ENCODE data around the gene GRIP2.
A peak's percentile ranks its signal among the peaks of the same experiment; 100 is the strongest.

Gene GRIP2

GRCh38 chr3:14464521-14464920 lies 75.6 kb downstream of the GRIP2 start:
- DNase-seq (ENCODE audit: extremely low read depth, low read depth): no peak
- H3K4me3 ChIP-seq (replicated peaks; ENCODE audit: low read depth, low read length): no peak overlapping the region
- TF ChIP-seq CTCF (IDR thresholded peaks at IDR 0.05; ENCODE audit: low read depth, low read length, missing control alignments): no peak

GRCh38 chr3:14464141-14464465 lies 76.0 kb downstream of the GRIP2 start:
- DNase-seq (ENCODE audit: extremely low read depth, low read depth): no peak
- no peak for TF ChIP-seq CTCF (IDR thresholded peaks at IDR 0.05; ENCODE audit: low read depth, low read length, missing control alignments)
- no peak overlapping the region for H3K4me3 ChIP-seq (replicated peaks; ENCODE audit: low read depth, low read length)

- no peak for TF ChIP-seq CTCF (IDR thresholded peaks at IDR 0.05; ENCODE audit: low read depth, low read length, missing control alignments)
- no peak for DNase-seq (ENCODE audit: extremely low read depth, low read depth)
- no peak overlapping the region for H3K4me3 ChIP-seq (replicated peaks; ENCODE audit: low read depth, low read length)
These were observed 76.6 kb downstream of the GRIP2 start for GRCh38 chr3:14463330-14464140.

- DNase-seq (ENCODE audit: extremely low read depth, low read depth): no peak
- no peak for TF ChIP-seq CTCF (IDR thresholded peaks at IDR 0.05; ENCODE audit: low read depth, low read length, missing control alignments)
- no peak overlapping the region for H3K4me3 ChIP-seq (replicated peaks; ENCODE audit: low read depth, low read length)
These were observed 77.4 kb downstream of the GRIP2 start for GRCh38 chr3:14462738-14463137.

GRCh38 chr3:14461748-14462324 lies 78.3 kb downstream of the GRIP2 start:
- DNase-seq (ENCODE audit: extremely low read depth, low read depth): no peak
- peak; percentile 62 for TF ChIP-seq CTCF (IDR thresholded peaks at IDR 0.05; ENCODE audit: low read depth, low read length, missing control alignments)
- no peak overlapping the region for H3K4me3 ChIP-seq (replicated peaks; ENCODE audit: low read depth, low read length)

- TF ChIP-seq CTCF (IDR thresholded peaks at IDR 0.05; ENCODE audit: low read depth, low read length, missing control alignments): no peak
- no peak overlapping the region for H3K4me3 ChIP-seq (replicated peaks; ENCODE audit: low read depth, low read length)
- no peak for DNase-seq (ENCODE audit: extremely low read depth, low read depth)
These were observed 79.0 kb downstream of the GRIP2 start for GRCh38 chr3:14461006-14461747.

All from HFF-Myc (cell line).